Neuronal stem cell (in vitro differentiated cells): ENCODE measurements around the gene GLIS2.
A peak's percentile ranks its signal among the peaks of the same experiment; 100 is the strongest.

ENCODE experiments used
- DNase-seq: peaks from one replicate; pipeline ENCODE4 v3.0.0-alpha.2; 2013; ENCODE audit warnings: low spot score
- H2AFZ ChIP-seq: one replicate; pipeline ENCODE4 v1.6.1; 2013; ENCODE audit warnings: mild to moderate bottlenecking, low read length, inconsistent platforms
- H2AK5ac ChIP-seq: 2 replicates; pipeline ENCODE4 v1.6.1; 2013; ENCODE audit warnings: low read depth, mild to moderate bottlenecking, inconsistent platforms, low read length, moderate library complexity, mixed read lengths
- H2BK120ac ChIP-seq: 2 replicates; pipeline ENCODE4 v1.6.1; 2013; ENCODE audit warnings: low read depth, mild to moderate bottlenecking, inconsistent platforms, low read length, moderate library complexity, mixed read lengths
- H2BK12ac ChIP-seq: one replicate; pipeline ENCODE4 v1.6.1; 2013; ENCODE audit warnings: low read length, inconsistent platforms
- H2BK15ac ChIP-seq: 2 replicates; pipeline ENCODE4 v1.6.1; 2013; ENCODE audit warnings: mild to moderate bottlenecking, low read length, inconsistent platforms, mixed read lengths
- H2BK5ac ChIP-seq: one replicate; pipeline ENCODE4 v1.6.1; 2013; ENCODE audit warnings: inconsistent platforms, mild to moderate bottlenecking, low read length, moderate library complexity
- H3K14ac ChIP-seq: one replicate; pipeline ENCODE4 v1.6.1; 2013; ENCODE audit warnings: low read length, inconsistent platforms
- H3K18ac ChIP-seq: 2 replicates; pipeline ENCODE4 v1.6.1; 2013; ENCODE audit warnings: low read length, inconsistent platforms
- H3K23ac ChIP-seq: 2 replicates; pipeline ENCODE4 v1.6.1; 2013; ENCODE audit warnings: low read depth, mild to moderate bottlenecking, mixed read lengths, low read length, inconsistent platforms; ENCODE audit not compliant: poor library complexity
- H3K27ac ChIP-seq: replicated peaks from 3 replicates; pipeline ENCODE4 v1.5.1; 2013; ENCODE audit warnings: low read length, inconsistent platforms
- H3K27me3 ChIP-seq, 3 experiments: 2 replicates each; pipeline ENCODE4 v1.6.1; 2013; ENCODE audit warnings: low read length in 3 of 3, mild to moderate bottlenecking in 2 of 3, inconsistent platforms in 1 of 3, low read depth in 1 of 3, mixed read lengths in 1 of 3, moderate library complexity in 1 of 3; ENCODE audit not compliant: control insufficient read depth in 3 of 3, insufficient read depth in 3 of 3
- H3K36me3 ChIP-seq, 2 donors: replicated peaks in 1 of 2; 2 replicates each; pipeline ENCODE4 v1.6.1; 2013; ENCODE audit warnings: low read length in 2 of 2; ENCODE audit not compliant: control insufficient read depth in 2 of 2, insufficient read depth in 2 of 2
- H3K4ac ChIP-seq: 2 replicates; pipeline ENCODE4 v1.6.1; 2013; ENCODE audit warnings: inconsistent platforms, mild to moderate bottlenecking, low read length, moderate library complexity
- H3K4me1 ChIP-seq, 2 donors: 1 replicate in 1 of 2; 2 replicates in 1 of 2; pipeline ENCODE4 v1.6.1; 2013; ENCODE audit warnings: low read length in 2 of 2, low read depth in 1 of 2; ENCODE audit not compliant: control insufficient read depth in 2 of 2, insufficient read depth in 1 of 2
- H3K4me2 ChIP-seq: one replicate; pipeline ENCODE4 v1.6.1; 2013; ENCODE audit warnings: mild to moderate bottlenecking, low read length, inconsistent platforms; ENCODE audit not compliant: insufficient read depth, poor library complexity, severe bottlenecking
- H3K4me3 ChIP-seq, 2 donors: 2 replicates each; pipeline ENCODE4 v1.5.1; 2013; ENCODE audit warnings: low read length in 2 of 2, mild to moderate bottlenecking in 2 of 2, inconsistent platforms in 1 of 2, moderate library complexity in 1 of 2
- H3K79me1 ChIP-seq: one replicate; pipeline ENCODE4 v1.6.1; 2013; ENCODE audit warnings: low read depth, mild to moderate bottlenecking, inconsistent platforms, low read length, moderate library complexity
- H3K9ac ChIP-seq: one replicate; pipeline ENCODE4 v1.6.1; 2013; ENCODE audit warnings: mild to moderate bottlenecking, low read depth, low read length, inconsistent platforms; ENCODE audit not compliant: poor library complexity
- H3K9me3 ChIP-seq, 2 donors: replicated peaks in 1 of 2; 2 replicates each; pipeline versions ENCODE3 to v1.6.1; 2013; ENCODE audit warnings: low read length in 2 of 2, mild to moderate bottlenecking in 2 of 2, inconsistent platforms in 1 of 2, low read depth in 1 of 2, mixed read lengths in 1 of 2, moderate library complexity in 1 of 2; ENCODE audit not compliant: control insufficient read depth in 2 of 2, insufficient read depth in 1 of 2
- H4K8ac ChIP-seq: one replicate; pipeline ENCODE4 v1.6.1; 2013; ENCODE audit warnings: low read depth, mild to moderate bottlenecking, inconsistent platforms, low read length, moderate library complexity
- H4K91ac ChIP-seq: one replicate; pipeline ENCODE4 v1.6.1; 2013; ENCODE audit warnings: low read length, low read depth, mild to moderate bottlenecking, inconsistent platforms; ENCODE audit not compliant: poor library complexity
- WGBS, 2 donors: extraction: QIAGEN DNeasy Blood & Tissue Kit; methylation state at CpG; one replicate each; pipeline ENCODE4 v1.1.7; 2013; ENCODE audit warnings: missing lambda C conversion rate in 2 of 2, mixed read lengths in 1 of 2; ENCODE audit not compliant: insufficient read length in 2 of 2, insufficient replicate concordance in 1 of 2; ENCODE audit errors: extremely low coverage in 2 of 2; 5-methylcytosine and 5-hydroxymethylcytosine counted together

GLIS2 gene

DNA sequence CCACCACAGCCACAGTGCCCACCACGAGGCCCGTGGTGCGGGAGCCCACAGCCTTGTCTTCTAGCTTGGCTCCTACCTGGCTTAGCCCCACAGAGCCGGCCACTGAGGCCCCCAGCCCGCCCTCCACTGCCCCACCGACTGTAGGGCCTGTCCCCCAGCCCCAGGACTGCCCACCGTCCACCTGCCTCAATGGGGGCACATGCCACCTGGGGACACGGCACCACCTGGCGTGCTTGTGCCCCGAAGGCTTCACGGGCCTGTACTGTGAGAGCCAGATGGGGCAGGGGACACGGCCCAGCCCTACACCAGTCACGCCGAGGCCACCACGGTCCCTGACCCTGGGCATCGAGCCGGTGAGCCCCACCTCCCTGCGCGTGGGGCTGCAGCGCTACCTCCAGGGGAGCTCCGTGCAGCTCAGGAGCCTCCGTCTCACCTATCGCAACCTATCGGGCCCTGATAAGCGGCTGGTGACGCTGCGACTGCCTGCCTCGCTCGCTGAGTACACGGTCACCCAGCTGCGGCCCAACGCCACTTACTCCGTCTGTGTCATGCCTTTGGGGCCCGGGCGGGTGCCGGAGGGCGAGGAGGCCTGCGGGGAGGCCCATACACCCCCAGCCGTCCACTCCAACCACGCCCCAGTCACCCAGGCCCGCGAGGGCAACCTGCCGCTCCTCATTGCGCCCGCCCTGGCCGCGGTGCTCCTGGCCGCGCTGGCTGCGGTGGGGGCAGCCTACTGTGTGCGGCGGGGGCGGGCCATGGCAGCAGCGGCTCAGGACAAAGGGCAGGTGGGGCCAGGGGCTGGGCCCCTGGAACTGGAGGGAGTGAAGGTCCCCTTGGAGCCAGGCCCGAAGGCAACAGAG, 66.3 kb downstream of the GLIS2 start:
- no peak overlapping the region for H3K4me3 ChIP-seq
- H3K27ac ChIP-seq, result no peak overlapping the region
- H3K23ac ChIP-seq, result peak overlapping the region; percentile 85
- H3K18ac ChIP-seq, result no peak overlapping the region
- H3K4me1 ChIP-seq, result peaks cover 15 to 20% of the 10 kb centered on the region in 2 donors
- peak overlapping the region; percentile 58 for H2BK15ac ChIP-seq
- peak overlapping the region; percentile 21 for H3K9ac ChIP-seq
- peak overlapping the region; percentile 95 for H4K91ac ChIP-seq
- no peak for DNase-seq
- no peak overlapping the region for H4K8ac ChIP-seq
- WGBS, 2 donors, result no CpG with 5 or more reads among the region's 55 CpGs
- H2AK5ac ChIP-seq, result no peak overlapping the region
- no peak overlapping the region for H2BK12ac ChIP-seq
- H3K27me3 ChIP-seq, result no peaks in the 10 kb centered on the region
- no peak overlapping the region for H3K4me2 ChIP-seq
- no peak overlapping the region for H3K4ac ChIP-seq
- no peak overlapping the region for H2BK120ac ChIP-seq
- H3K14ac ChIP-seq, result no peak overlapping the region
- H3K9me3 ChIP-seq, result no peaks in the 10 kb centered on the region
- H2BK5ac ChIP-seq, result peak overlapping the region; percentile 62
- peaks cover 13% of the 10 kb centered on the region for H3K79me1 ChIP-seq
- H3K36me3 ChIP-seq, result peaks cover 5 to 20% of the 10 kb centered on the region in 2 donors
- no peak overlapping the region for H2AFZ ChIP-seq

DNA sequence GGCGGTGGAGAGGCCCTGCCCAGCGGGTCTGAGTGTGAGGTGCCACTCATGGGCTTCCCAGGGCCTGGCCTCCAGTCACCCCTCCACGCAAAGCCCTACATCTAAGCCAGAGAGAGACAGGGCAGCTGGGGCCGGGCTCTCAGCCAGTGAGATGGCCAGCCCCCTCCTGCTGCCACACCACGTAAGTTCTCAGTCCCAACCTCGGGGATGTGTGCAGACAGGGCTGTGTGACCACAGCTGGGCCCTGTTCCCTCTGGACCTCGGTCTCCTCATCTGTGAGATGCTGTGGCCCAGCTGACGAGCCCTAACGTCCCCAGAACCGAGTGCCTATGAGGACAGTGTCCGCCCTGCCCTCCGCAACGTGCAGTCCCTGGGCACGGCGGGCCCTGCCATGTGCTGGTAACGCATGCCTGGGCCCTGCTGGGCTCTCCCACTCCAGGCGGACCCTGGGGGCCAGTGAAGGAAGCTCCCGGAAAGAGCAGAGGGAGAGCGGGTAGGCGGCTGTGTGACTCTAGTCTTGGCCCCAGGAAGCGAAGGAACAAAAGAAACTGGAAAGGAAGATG, 67.0 kb downstream of the GLIS2 start:
- Histone ChIP-seq H2BK12ac (no peak overlapping the region), H2AK5ac (peak overlapping the region; percentile 74), H4K91ac (no peak overlapping the region), H3K79me1 (peaks cover 13% of the 10 kb centered on the region), H2AFZ (no peak overlapping the region), H3K23ac (peak overlapping the region; percentile 89), H2BK5ac (no peak overlapping the region), H4K8ac (no peak overlapping the region), H3K4me3 (no peak overlapping the region), H3K36me3 (peaks cover 5 to 20% of the 10 kb centered on the region in 2 donors), H3K4me1 (peaks cover 10 to 21% of the 10 kb centered on the region in 2 donors), H3K27me3 (no peaks in the 10 kb centered on the region), H2BK120ac (no peak overlapping the region), H3K4ac (no peak overlapping the region), H3K9me3 (no peaks in the 10 kb centered on the region), H3K14ac (no peak overlapping the region), H3K27ac (no peak overlapping the region), H2BK15ac (no peak overlapping the region), H3K9ac (no peak overlapping the region), H3K18ac (no peak overlapping the region), H3K4me2 (no peak overlapping the region)
- DNase-seq, result no peak
- WGBS, 2 donors, result no CpG with 5 or more reads among the region's 21 CpGs

DNA sequence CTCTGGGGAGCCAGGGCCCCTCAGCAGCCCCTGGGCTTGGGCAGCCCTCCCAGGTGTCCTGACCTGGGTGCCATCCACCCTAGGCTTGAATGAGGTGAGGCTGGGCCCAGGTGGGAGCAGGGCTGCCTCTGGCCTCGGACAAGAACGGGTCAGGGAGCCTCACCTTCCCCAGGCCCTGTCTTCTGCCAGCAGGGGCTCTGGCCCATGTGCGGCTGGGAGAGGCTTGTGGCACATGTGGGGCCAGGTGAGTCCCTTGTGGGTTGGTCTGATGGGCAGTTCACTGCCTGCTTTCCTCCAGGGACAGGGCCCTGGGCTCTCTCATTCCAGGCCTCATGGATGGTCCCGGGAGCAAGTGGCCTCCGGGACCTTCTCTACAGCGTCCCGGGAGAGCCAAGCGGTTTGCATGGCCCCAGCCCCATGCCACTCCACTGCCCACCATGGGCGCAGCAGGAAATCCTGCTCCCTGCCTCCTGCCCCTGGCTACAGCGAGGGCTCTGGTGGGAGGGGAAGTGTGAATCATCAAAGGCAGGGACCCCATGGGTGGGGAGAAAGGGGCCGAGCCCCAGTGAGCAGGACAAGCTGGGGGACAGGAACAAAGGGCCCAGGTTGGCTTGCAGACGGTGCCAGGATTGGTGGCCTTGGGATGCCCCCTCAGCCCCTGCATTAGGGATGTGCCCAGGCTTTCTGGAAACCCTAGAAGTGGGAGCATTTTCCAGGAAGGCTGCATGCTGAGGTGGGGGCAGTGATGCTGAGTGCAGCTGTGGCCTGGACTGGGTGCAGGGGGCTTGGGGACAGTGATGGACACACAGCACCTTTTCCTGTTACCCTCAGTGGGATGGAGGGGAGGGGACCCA, 68.0 kb downstream of the GLIS2 start:
- Histone ChIP-seq H3K4me3 (peak overlapping the region in 1 of 2 donors; percentile 6), H2BK12ac (no peak overlapping the region), H3K4me2 (no peak overlapping the region), H3K18ac (peak overlapping the region; percentile 86), H2BK5ac (no peak overlapping the region), H2BK15ac (no peak overlapping the region), H2BK120ac (no peak overlapping the region), H3K79me1 (peaks cover 14% of the 10 kb centered on the region), H4K8ac (no peak overlapping the region), H2AK5ac (peak overlapping the region; percentile 41), H3K14ac (no peak overlapping the region), H3K9ac (peak overlapping the region; percentile 9), H3K4ac (no peak overlapping the region), H3K4me1 (peaks cover 17 to 26% of the 10 kb centered on the region in 2 donors), H2AFZ (no peak overlapping the region), H3K9me3 (no peaks in the 10 kb centered on the region), H3K23ac (no peak overlapping the region), H3K27me3 (no peaks in the 10 kb centered on the region), H3K27ac (no peak overlapping the region), H4K91ac (no peak overlapping the region), H3K36me3 (peaks cover 5 to 20% of the 10 kb centered on the region in 2 donors)
- WGBS, 2 donors, result no CpG with 5 or more reads among the region's 12 CpGs
- DNase-seq, result no peak
